GM18870 (cell line): ENCODE data around the gene RASGRF1.

Source experiments
- ATAC-seq: cut with Tn5 transposase; IDR thresholded peaks from one replicate; pipeline ENCODE4 v1.9.1; 2021; ENCODE audit warnings: moderate library complexity; ENCODE audit not compliant: unreplicated experiment

The RASGRF1 gene

DNA sequence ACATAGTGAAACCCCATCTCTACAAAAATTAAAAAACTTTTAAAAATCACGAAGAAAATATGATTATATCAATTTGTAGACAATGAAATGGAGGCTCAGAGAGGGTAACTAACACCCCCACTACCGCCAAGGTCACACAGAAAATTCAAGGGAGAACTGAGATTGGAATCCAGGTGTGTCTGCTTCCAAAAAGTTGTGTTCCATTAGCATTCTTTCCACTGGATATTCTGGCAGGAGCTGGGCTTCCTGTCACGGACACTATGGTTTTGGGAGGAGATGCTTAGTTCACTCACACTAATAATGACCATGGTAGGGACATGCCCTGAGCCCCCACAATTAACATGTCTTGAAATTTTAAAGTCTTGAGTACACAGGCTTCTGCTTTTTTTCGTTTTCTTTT, 174.5 kb downstream of the RASGRF1 start:
- ATAC-seq = no peak

DNA sequence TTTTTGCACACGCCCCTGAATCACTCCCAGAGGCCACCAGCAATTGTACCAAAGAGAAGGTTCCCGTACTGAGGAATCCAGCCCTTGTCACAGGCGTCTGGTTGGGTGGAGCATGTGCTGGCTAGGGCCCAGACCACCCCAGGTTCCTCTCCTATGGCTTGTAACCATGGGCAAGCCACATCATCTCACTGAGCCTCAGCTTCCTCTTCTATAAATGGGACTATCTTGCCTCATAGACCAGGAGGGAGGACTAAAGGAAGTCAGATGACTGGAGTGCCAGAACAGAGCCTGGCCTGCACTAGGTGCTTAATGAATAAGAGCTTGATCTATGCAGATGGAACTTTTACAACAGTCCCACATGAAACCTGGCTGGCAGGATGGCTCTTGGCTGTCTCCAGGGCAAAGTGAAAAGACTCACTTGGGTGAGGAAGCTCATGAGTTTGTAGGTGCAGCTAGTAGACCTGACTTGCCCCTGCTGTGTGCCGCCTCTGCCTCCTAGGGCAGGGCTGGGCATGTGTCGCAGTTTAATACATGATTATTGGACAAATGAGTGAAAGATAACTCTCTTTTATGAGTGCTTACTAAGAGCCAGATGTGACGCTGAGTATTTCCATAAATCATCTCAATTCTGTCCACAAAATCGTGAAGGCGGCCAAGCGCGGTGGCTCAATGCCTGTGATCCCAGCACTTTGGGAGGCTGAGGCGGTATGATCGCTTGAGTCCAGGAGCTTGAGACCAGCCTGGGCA, 175.1 kb downstream of the RASGRF1 start:
- ATAC-seq = no peak

DNA sequence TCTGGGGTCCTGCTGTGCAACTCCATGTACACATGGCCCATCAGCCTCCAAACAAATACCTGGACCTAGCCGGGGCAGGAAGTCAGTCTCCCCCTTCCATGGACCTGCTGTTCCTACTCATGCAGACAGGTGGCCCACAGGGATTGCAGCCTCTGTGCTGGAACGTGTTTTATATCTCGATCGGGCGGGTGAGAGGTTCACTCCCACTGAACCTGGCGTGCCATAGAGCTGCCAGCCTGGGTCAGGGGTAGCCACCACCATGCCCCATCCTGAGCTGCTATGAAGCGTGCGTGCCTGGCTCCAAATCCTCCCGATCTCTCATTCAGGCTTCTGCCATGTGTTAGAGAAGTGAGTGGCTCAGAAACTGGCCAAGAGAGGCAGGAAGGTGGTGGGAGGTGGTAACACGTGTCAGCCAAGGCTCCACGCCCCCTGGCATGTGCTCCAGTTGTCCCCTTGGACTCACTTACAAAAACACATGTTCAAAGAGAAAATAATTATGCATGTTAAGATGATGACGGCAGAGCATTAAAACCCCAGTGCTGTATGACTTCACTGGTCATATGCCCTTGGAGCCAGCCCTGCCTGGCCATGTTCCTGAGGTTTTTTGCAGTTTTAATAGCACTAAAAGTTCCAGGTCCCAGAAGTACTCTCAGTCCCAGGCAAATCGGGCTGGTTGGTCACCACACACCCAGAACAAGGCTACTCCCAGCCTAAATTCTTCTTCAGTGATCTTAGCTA, 176.4 kb downstream of the RASGRF1 start:
- no peak for ATAC-seq

DNA sequence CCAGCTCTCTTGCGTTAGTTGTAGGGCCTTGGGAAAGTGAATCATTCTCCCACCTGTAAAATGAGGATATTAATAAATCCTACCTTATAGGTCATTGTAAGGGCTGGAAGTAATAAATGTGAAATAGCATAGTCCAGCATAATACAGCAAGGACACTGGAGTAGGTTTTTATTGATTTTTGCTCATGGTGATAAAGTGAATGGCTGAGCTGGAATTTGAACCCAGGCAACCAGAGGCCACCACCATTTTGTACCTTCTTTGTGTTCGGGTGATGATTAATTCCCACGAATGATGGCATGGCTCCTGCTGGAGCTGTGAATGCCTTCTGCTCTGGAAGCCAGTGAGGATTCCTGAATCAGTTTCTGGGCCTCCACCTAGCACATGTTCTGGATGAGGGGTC, 177.6 kb downstream of the RASGRF1 start:
- ATAC-seq = no peak

DNA sequence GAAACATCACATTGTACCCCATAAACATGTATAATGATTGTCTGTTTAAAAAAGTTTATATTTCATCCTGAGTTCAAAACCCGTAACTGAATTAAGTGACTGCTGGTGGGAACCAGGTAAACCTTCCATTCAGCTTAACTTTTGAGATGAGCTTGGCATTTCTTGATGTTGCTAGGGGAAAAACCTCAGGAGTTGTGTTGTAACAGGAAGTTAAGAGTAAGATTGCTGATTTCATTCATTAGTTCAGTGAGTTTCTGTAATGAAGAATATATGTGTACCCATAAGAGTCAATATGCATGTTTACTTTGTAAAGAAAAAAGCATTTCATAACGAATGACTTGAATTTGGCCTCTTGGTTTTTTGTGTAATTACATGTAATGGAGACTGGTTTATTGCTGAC, 178.3 kb downstream of the RASGRF1 start:
- ATAC-seq = no peak

DNA sequence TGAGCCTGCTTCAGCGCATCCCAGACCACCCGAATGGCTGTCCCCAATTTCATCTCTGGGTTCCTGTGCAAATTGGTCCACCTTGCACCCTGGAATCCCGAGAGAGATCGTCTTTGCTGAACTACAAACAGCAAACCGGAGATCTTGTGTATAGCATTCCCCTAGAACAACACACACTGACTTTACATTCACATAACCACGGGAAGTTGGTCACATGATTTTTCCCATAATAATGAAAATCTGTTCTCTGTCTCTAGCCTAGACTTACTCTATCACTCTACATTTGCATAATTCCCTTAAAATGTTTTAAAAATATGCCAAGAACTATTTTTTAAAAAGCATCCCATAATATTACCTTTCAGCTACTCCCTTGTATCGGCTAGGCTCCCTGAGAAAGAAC, 180.3 kb downstream of the RASGRF1 start:
- ATAC-seq = no peak
